GM18870 (cell line): Measurements from ENCODE around the gene CIT.

Experiments used
- ATAC-seq: cut with Tn5 transposase; IDR thresholded peaks from one replicate; pipeline ENCODE4 v1.9.1; 2021; ENCODE audit warnings: moderate library complexity; ENCODE audit not compliant: unreplicated experiment

Gene CIT

GRCh38 chr12:119681728-119682638 lies 195.1 kb downstream of the CIT start:
- peak; percentile 68 for ATAC-seq

DNA sequence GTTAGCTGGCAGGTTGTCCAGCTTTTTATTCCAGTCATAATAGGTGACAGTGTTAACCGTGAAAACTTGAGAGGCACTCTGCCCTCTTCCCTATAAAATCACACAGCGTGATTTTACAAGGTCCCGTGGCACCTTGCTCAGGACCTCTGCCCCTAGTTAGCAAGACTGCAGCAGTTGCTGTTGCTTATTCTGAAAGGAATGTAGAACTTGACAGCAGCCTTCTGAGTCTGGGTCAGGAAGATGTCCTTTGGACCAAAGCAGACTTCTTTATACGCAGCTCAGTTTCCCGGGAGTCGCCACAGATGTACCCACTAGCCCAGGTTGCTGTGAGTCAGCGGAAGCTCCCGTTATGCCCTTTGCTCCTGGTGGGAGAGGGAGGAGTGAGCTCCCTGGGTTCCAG lies 196.0 kb downstream of the CIT start:
- no peak for ATAC-seq

GRCh38 chr12:119679490-119679889 lies 197.6 kb downstream of the CIT start:
- no peak for ATAC-seq

GRCh38 chr12:119679081-119679480 lies 198.0 kb downstream of the CIT start:
- ATAC-seq = no peak

GRCh38 chr12:119678459-119678858 lies 198.7 kb downstream of the CIT start:
- no peak for ATAC-seq

DNA sequence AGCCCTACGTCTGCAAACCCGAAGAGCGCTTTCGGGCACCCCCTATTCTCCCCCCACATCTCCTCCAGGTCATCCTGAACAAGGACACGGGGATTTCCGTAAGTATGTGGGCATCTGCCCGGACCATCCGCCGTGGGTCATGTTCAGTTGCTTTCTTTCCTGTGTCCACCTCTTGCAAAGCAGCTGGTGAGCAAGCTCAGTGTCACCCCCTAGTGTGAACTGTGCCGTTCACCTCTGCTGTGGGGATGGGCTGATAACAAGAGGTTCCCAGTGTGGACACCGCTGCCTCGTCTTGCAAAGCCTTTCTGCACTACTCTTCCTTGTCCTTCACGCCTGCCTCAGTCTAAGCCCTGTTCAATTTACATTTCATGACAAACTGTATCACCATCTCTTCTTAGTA lies 200.5 kb downstream of the CIT start:
- ATAC-seq = no peak

DNA sequence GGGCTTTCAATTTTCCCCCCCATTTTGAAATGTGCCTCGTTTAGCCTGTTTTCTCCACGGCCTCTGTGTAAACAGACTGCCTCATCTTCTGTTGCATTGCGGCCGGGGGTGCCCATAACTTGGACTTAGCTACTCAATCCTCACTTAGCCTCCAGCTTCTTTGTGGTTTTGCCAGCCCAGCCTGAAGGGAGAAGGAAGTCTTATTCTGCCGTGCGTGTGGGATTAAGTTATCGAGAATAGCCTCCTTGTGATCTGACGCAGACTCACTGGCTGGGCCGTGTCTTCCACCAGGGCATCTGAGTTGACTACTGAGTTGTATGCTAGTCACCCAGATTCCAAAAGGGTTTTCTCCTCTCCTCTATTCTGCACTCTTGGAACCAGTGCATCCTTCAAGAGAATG lies 201.1 kb downstream of the CIT start:
- ATAC-seq = no peak

DNA sequence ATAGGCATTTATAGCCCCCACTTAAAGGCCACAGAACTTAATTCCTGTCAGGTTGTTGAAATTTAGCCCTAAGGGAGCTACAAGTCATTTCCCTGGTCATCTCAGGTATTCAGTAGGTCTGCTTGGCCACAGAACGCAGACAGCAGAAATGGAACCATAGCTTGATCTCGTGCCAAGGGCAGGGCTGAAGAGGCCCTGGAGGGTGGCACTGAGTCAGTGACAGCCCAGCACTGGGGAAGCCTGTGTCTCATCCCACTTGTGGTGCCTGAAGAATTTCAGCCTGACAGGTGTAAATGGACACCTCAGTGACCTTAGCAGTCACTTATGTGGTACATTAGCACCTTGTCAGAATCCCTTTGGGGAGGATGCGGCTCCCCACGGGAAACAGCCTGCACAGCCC lies 202.6 kb downstream of the CIT start:
- ATAC-seq = no peak

DNA sequence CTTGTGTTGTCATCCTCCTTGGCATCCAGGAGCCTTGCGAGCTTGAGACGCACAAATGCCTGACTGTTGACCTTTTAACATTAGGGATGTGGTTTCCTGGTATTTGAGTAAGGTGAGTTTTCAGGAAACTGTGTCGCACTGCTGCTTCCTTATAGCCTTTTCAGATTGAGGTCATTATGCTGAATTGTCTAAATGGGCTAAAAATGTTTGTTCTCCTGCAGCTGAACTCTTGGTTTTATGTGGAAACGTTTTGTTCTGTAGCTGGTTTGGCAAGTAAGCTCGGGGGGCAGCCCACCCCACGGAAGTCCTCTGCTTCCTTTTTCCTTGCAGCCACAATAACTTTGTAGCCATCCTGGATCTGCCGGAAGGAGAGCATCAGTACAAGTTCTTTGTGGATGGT lies 203.5 kb downstream of the CIT start:
- no peak for ATAC-seq

DNA sequence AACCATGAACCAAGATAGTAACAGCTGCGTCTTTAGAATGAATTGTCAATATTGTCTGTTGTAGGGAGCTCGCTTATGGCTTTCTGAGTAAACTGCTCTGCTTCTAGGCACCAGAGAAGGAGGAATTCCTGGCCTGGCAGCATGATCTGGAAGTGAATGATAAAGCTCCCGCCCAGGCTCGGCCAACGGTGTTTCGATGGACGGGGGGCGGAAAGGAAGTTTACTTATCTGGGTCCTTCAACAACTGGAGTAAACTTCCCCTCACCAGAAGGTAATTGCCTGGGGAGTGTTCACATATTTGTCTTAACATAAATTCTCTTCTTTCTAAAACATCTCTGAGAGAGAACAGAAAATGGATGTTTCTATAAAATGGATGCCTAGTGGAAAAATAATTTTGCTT lies 204.9 kb downstream of the CIT start:
- ATAC-seq = no peak

GRCh38 chr12:119671070-119671469 lies 206.1 kb downstream of the CIT start:
- no peak for ATAC-seq

DNA sequence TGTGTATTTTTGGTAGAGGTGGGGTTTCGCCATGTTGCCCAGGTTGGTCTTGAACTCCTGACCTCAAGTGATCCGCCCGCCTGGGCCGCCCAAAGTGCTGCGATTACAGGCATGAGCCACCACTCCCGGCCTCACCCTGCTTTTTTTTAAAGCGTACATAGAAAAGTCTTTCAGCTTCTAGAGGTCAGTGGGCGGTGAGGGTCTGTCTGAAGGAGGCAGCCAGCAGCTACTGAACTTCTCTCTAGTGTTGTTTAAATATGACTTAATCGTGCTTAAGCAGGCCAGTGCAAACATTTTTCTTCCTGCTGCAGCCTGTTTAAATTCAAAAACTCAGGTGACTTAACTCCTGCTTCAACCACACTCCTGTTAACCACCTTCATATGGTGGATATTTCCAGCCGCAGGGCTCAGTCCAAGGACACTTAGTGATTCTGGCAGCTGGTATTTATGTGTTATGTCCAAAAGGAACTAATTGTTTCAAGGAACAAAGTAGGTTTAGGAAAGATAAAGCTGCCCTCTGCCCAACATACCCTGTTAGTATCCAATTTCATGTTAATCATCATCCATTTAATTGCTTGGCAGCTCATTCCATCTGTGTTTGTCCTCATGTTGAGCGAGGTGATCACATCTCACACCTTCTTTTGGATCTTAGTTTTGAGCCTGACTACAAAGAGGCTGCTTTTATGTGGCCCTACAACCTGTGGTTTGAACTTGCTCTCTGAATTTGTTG lies 207.2 kb downstream of the CIT start:
- ATAC-seq = no peak

DNA sequence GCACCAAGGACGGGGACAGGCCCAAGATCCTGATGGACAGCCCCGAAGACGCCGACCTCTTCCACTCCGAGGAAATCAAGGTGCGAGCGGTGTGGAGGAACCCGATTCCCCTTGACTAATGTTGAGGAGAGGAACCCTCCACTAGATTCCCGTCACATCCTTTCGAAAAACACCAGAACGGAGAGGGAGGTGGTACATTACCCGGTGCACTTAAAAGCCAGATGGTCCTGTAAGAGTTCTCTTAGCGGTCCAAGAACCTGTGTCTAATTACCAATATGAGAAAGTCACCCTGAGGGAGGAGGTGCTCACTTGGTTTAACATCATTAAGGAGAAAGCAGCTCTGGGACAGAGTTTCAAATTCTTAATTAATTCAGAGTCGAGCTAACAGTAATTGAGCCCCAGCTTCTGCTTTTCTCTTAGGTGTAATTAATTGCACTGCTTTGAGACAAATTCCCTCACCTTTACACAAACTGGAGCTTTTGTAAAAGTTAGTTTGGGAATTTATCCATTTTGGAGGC lies 208.7 kb downstream of the CIT start:
- ATAC-seq = no peak

DNA sequence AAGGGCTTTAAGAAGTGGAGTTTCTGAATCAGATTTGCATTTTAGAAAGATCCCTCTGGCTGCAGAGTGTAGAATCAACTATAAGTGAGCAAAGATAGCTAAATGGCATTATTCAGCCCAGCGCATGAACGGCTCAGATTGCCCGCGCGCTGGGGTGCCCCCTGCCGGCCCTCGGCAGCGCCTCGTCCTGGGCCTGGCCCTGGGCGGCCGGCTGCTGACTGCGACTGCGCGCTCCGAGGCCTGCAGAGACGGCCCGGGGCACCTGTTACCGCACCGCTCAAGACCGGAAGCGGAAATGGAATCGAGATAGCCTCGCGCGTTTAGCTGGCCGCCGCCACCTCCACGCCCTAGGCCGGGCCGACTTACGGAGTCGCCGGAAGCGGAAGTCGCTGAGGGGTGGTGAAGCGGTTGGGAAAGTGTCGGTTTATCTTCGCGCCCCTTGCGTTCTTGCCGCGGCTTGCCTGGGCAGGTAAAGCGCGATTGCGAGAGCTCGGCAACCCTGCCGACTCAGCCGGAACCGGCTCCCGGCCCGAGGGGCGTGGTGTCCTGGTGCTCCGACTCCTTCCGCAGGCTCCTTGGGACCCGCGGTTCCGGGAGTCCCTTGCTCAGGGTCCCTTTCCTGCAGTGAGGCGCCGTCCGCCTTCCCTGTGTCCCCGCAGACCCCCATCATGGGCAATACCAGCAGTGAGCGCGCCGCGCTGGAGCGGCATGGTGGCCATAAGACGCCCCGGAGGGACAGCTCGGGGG lies 209.4 kb downstream of the CIT start, which contains the start of gene PRKAB1:
TSS of gene PRKAB1 (plus strand) at position 557 of the 747 bp plus-strand sequence. CDS start at position 669, 112 bp downstream.
- ATAC-seq = peak; percentile 88

DNA sequence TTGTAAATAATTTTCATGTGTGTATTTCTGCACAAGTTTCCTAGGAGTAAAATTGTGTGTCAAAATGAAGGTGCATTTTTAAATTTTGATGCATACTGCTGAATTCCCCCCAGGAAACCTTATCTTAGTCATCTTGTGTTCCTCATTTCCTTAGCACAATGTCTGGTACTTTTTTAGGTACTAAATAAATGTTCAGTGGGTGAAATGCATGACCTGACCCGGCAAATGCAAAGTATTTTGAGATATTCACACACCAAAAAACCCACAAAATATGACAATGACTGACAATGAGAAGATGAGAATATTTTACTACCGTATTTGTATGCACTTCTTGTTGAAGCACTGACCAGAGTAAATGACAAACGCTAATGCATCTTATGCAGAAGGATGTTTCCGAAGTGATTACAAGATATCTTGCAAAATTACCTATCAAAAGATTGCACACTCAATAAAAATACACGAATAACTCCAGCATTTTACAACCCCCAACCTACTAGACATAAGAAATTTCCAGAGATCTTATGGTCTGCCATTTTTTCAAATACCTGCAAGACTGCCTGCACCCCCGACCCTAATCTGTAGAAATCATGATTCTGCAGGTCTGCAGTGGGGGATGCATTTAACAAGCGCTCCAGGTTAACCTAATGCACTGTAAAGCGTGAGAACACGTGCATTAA lies 210.1 kb downstream of the CIT start:
- no peak for ATAC-seq

GRCh38 chr12:119666226-119666795 lies 210.8 kb downstream of the CIT start:
- ATAC-seq = no peak

- ATAC-seq = no peak
These were observed 211.8 kb downstream of the CIT start for GRCh38 chr12:119665164-119665929.

DNA sequence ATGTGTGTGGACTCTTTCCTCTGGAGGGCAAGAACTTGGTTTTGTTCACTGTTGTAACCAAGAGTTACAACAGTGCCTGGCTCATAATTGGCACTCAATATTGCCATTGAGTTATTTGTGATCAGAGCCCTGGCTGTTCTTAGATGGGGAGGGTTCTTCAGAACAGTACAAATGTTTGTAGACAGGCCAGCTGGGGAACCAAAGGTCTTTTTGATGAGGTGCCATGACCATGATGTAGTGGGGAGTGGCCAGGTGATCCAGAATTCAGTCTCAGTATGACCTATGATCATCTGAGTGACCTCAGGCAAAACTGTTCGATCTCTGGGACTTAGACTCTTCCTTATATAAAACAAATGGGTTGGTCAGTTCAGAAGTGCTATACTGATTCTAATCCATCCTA lies 212.5 kb downstream of the CIT start:
- ATAC-seq = no peak

DNA sequence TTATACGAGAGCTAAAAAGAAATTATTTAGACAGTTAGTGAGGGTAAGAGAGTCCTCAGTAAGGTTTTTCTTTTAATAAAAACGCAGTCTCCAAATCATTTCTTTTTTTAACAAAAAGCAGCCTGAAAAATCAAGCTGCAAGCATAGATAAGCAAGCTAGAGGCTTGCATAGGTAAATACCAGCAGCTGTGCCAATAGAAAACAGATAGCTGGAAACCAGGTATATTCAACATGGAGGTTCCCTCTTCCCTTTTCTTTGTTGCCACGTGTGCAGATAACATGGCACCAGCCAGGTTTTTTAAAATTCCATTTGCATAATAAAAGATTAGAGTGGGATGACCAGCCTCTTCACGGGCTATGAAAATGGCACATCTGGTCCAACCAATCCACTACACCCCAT lies 215.2 kb downstream of the CIT start:
- no peak for ATAC-seq

DNA sequence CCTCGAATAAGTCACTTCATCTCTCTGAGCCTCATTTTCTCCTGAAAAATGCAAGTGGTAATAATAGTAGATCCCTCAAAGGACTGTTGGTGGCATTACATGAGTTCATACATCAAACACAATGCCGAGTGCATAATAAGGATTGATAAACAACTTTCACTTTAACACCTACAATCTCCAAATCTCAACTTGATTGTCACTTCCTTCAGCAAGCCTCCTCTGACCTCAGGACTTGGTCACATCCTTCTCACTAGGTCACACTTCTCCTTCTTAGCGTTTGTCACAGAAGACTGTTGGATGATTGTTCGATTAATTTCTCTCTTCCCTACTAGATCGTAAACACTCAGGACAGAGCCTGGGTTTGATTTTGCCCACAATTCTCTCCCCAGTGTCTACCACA lies 217.0 kb downstream of the CIT start:
- ATAC-seq = no peak
